Sigmoid colon (tissue), 4 donors: ENCODE data around the gene FGF14.

Experiments
- EP300 ChIP-seq, 4 donors: sonication (generic); formaldehyde crosslinking; IDR thresholded peaks; one replicate each; pipeline ENCODE4 v1.6.1; 2017; ENCODE audit warnings: antibody characterized with exemption in 4 of 4
- POLR2A ChIP-seq, 2 donors: fragments of 450-650 bp; IDR thresholded peaks; one replicate each; pipeline ENCODE4 v1.6.1; 2016; ENCODE audit warnings: antibody characterized with exemption in 2 of 2, mild to moderate bottlenecking in 2 of 2, moderate library complexity in 2 of 2
- POLR2AphosphoS5 ChIP-seq, 4 donors: sonication (generic); formaldehyde crosslinking; IDR thresholded peaks; one replicate each; pipeline ENCODE4 v1.6.1; 2017; ENCODE audit warnings: antibody characterized with exemption in 4 of 4
- TF ChIP-seq, protein P1 (sequence below), 4 experiments: fragments of 450-650 bp in 3 of 4; fragments of 200-600 bp in 1 of 4; IDR thresholded peaks; one replicate each; pipeline ENCODE4 v1.5.1; 2016 to 2019; ENCODE audit warnings: antibody characterized with exemption in 4 of 4, mild to moderate bottlenecking in 3 of 4, moderate library complexity in 2 of 4

- TF ChIP-seq, protein P1, sequence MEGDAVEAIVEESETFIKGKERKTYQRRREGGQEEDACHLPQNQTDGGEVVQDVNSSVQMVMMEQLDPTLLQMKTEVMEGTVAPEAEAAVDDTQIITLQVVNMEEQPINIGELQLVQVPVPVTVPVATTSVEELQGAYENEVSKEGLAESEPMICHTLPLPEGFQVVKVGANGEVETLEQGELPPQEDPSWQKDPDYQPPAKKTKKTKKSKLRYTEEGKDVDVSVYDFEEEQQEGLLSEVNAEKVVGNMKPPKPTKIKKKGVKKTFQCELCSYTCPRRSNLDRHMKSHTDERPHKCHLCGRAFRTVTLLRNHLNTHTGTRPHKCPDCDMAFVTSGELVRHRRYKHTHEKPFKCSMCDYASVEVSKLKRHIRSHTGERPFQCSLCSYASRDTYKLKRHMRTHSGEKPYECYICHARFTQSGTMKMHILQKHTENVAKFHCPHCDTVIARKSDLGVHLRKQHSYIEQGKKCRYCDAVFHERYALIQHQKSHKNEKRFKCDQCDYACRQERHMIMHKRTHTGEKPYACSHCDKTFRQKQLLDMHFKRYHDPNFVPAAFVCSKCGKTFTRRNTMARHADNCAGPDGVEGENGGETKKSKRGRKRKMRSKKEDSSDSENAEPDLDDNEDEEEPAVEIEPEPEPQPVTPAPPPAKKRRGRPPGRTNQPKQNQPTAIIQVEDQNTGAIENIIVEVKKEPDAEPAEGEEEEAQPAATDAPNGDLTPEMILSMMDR (IDR thresholded peaks at IDR 0.05): no peak
- no peak for TF ChIP-seq POLR2AphosphoS5 (IDR thresholded peaks at IDR 0.05)
- no peak for TF ChIP-seq POLR2A (IDR thresholded peaks at IDR 0.05)
- TF ChIP-seq EP300 (IDR thresholded peaks at IDR 0.05): no peak
Observed at GRCh38 chr13:102182170-102182569, 219.7 kb downstream of the FGF14 start.
